ENCODE data around the gene SERPINB10.

- TF ChIP-seq POLR2A (IDR thresholded peaks at IDR 0.05; ENCODE audit: low read depth, low read length) (peak; percentile 58; the same call in 1 of the 2 replicates), SPI1 (IDR thresholded peaks at IDR 0.05; ENCODE audit: low read depth, low read length) (no peak), TAF1 (IDR thresholded peaks at IDR 0.05; ENCODE audit: low read depth, low read length) (0 out of 2 replicates have a peak, but pooled peaks have one; percentile 43)
These were observed 62.4 kb downstream of the SERPINB10 start, which contains the start of gene SERPINB8 for GRCh38 chr18:63969942-63970808.

All from GM12891 (cell line).